Endothelial cell of umbilical vein (primary cell): Measurements from ENCODE around the gene HSF2BP.

Experiments used
- CTCF ChIP-seq, 2 donors: IDR thresholded peaks; 1 replicate in 1 of 2; 2 replicates in 1 of 2; pipeline ENCODE4 v1.5.1; 2011; ENCODE audit warnings: low read length in 2 of 2, mild to moderate bottlenecking in 2 of 2, moderate library complexity in 2 of 2, control low read depth in 1 of 2, inconsistent platforms in 1 of 2, low read depth in 1 of 2; ENCODE audit not compliant: insufficient read depth in 1 of 2; ENCODE audit errors: extremely low read depth in 1 of 2
- EZH2 ChIP-seq: IDR thresholded peaks from 2 replicates; pipeline ENCODE4 v1.6.1; 2012; ENCODE audit warnings: borderline replicate concordance, low read depth, mild to moderate bottlenecking, moderate library complexity, low read length, inconsistent platforms; ENCODE audit not compliant: severe bottlenecking
- MYC ChIP-seq: IDR thresholded peaks from one replicate; pipeline ENCODE4 v1.6.1; 2011; ENCODE audit warnings: mild to moderate bottlenecking, low read depth, low read length
- POLR2AphosphoS5 ChIP-seq: IDR thresholded peaks from 2 replicates; pipeline ENCODE4 v1.6.1; 2012; ENCODE audit warnings: low read depth, mild to moderate bottlenecking, control low read depth, low read length, moderate library complexity; ENCODE audit not compliant: insufficient read depth

- TF ChIP-seq CTCF (IDR thresholded peaks at IDR 0.05; ENCODE audit: extremely low read depth in 1 of 2, insufficient read depth in 1 of 2, low read depth in 1 of 2, low read length in 2 of 2) (no peak), POLR2AphosphoS5 (no peak), EZH2 (no peak), MYC (no peak)
Measured at GRCh38 chr21:43676391-43676790, 17.1 kb upstream of the HSF2BP start.
